ENCODE results near the gene NAT9.
A peak's percentile ranks its signal among the peaks of the same experiment; 100 is the strongest.

The NAT9 gene

GRCh38 chr17:74744714-74745547, 31.2 kb downstream of the NAT9 start:
- DNase-seq (ENCODE audit: low spot score), result peak; percentile 68

GRCh38 chr17:74744349-74744713, 31.8 kb downstream of the NAT9 start:
- DNase-seq (ENCODE audit: low spot score), result no peak

DNA sequence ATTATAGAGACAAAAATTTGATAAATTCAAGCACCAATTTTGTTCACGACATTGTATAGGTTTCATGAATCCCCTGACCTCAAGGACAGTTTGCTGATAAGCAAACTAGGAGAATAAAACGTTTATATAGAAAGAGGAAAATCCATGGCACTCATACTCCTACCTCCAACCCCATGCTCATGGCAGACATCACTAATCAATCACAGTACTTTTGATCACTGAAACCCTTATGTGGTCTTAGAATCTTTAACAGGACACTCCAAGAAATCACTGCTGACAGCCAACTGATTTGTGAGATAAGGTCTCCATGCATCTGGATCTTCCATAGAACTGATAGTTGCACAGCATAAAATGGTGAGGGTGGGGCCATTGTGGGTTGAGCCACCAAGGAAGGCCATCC, 32.4 kb downstream of the NAT9 start:
- no peak for DNase-seq (ENCODE audit: low spot score)

- no peak for DNase-seq (ENCODE audit: low spot score)
Observed at GRCh38 chr17:74742978-74743545, 33.1 kb downstream of the NAT9 start.

- DNase-seq (ENCODE audit: low spot score), result no peak
Observed at GRCh38 chr17:74742153-74742515, 34.0 kb downstream of the NAT9 start.

GRCh38 chr17:74740641-74741387, 35.3 kb downstream of the NAT9 start:
- no peak for DNase-seq (ENCODE audit: low spot score)

DNA sequence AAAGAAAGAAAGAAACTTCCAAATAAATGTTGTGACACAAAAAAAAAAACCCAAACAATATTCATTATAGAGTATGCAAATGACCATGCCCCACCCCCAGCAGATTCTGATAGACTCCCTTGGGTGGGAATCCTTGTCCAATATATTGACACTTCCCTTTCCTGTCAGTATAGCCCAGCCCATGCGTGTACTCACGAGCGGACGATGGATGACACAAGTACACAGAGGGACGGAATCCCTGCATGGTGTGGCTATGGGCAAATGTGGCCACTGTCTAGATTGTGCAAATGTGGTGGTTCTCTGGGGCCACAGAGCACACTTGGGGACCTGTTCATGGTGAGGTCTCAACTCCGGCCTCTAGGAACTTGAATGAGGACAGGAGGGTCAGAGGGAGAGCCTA, 36.0 kb downstream of the NAT9 start:
- DNase-seq (ENCODE audit: low spot score), result no peak

DNA sequence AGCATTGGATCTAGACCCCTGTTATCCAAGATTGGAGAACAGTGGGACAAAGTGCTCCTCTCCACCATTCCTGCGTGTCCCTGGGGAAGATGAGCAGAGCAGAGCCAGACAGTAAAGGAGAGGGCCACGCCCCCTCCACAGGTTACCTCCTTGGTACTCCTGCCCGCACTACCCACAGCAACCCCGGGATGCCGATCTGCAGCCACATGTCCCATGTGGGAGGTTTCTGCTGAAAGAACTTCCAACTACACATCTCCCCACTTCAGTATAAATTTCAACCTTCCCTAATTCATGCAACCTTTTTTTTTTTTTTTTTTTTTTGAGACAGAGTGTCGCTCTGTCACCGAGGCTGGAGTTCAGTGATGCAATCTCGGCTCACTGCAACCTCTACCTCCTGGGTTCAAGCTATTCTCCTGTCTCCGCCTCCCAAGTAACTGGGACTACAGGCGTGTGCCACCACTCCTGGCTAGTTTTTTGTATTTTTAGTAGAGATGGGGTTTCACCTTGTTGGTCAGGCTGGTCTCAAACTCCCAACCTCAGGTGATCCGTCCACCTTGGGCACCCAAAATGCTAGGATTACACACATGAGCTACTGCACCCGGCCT, 36.8 kb downstream of the NAT9 start:
- no peak for DNase-seq (ENCODE audit: low spot score)

- DNase-seq (ENCODE audit: low spot score), result no peak
Observed at GRCh38 chr17:74738051-74738996, 37.8 kb downstream of the NAT9 start.

- no peak for DNase-seq (ENCODE audit: low spot score)
Observed at GRCh38 chr17:74737299-74738050, 38.7 kb downstream of the NAT9 start.

DNA sequence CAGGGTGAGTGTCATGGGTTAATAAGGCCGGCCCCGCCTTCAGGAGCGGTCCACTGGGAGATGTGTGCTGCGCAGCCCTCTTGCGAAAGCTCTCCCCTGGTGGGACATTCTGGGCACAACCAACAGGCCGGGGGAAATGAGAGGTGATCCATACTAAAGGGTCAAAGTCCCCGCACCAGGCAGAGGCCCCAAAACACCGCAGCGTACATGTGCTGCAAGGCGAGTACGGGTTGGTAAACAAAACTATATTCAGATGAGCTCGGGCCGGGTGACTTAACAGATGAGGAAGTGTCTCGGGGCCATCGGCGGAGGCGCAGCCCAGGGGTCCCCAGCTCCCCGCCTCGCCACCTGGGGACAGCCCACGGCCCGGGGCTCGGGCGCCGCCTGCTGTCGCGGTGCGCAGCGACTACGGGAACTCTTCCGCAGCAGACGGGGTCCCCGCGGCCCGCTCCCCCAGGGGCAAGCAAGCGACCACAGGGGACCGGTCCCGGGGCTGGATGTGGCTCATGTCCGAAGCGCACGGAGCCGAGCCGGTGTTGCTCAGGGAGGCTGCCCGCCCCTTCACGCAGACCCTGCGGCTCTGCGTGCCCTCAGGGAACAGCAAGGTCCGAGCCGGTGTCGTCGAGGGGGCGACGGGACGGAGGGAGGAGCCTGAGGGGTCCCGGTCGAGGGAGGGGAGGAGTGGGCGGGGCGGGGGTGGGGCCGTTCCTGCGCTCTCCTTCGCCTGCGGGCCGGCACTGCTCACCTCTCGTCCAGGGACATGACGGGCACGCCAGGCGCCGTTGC, 39.4 kb downstream of the NAT9 start, which contains the start of gene RAB37:
TSS of gene RAB37 (plus strand) at position 744 of the 786 bp plus-strand sequence. CDS start at position 761, 17 bp downstream.
- peak; percentile 70 for DNase-seq (ENCODE audit: low spot score)

DNA sequence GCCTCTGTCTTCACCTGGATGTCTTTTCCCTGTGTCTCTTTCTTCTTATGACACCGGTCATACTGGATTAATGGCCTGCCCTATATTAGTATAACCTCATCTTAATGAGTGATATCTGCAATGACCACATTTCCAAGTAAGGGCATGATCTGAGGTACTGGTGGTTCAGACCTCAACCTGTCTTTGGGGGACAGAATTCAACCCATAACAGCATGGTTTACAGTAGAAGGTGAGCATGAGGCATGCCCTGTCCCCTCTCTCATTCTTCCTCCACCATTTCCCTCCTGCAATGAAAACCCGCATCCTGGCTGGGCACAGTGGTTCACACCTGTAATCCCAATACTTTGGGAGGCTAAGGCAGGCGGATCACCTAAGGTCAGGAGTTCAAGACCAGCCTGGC, 41.9 kb downstream of the NAT9 start:
- no peak for DNase-seq (ENCODE audit: low spot score)

GRCh38 chr17:74733365-74734122, 42.6 kb downstream of the NAT9 start:
- no peak for DNase-seq (ENCODE audit: low spot score)

- DNase-seq (ENCODE audit: low spot score), result no peak
Observed at GRCh38 chr17:74732042-74732867, 43.9 kb downstream of the NAT9 start.

DNA sequence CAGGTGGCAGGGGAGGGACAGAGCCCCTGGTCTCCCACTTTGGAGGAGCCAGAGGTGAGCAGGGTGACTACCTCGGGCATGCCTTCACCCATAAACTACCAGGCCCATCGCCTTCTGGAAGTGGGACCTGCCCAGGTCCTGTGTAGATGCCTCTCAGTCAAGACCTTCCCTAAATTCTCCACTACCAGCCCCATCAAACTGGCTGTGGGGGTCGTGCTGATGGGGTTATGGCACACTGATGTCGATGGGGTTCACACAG, 44.9 kb downstream of the NAT9 start:
- no peak for DNase-seq (ENCODE audit: low spot score)

DNA sequence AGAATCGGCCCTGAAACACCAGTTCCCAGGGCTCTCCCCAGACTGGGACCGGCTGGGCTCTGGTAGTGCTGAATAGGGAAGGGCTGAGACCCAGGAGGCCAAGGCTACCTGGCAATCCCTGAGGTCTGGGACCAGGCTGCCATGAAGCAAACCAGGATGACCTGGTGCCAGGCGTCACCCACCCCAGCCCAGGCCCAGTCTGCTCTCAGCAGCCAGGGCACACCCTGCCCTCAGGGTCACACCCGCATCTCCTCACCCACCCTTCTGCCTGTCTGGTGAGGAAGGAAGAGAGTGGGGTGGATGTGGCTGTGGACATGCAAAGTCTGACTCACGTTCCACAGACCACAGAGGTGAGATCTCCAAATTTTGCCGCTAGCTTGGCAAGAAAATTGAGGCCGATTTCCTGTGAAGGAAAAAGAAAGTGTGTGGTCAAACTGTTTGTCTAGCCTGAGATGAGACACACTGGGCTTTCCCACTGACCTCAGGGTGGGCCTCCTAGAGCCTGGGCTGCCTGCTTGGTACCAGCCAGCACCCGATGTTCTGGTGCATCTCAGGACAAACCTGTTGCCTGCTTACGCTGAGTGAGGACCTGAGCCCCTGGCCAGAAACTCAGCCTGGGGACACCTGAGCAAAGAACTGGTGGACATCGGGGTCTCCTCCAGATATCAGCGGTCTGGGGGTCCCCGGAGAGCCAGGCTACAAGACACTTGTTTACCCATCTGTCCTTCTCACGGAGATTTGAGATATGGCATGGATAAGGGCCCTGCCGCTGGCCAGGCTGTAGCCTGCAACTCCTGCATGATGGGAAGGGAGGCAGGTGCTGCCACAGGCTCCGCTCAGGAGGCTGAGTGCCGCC, 45.4 kb downstream of the NAT9 start:
- DNase-seq (ENCODE audit: low spot score), result no peak

- no peak for DNase-seq (ENCODE audit: low spot score)
Observed at GRCh38 chr17:74729866-74730265, 46.3 kb downstream of the NAT9 start.

DNA sequence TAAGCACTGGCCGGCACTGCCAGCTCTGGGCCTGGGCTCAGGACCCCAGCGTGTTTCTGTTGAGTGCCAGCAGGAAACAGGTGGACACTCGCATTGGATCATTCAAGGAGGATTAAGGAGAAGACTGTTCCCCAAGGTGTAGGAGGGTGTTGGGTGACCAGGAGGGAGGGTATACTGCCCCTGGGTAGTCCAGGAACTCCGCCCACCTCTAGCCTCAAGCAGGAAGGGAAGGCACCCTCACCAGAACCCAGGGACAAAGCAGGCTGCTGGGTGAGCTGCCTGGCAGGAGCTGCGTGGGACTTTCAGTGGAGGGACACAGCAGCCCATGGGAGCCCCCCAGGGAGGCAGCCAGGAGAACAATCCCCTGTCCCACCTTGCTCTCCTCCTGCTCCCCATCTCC, 46.8 kb downstream of the NAT9 start:
- no peak for DNase-seq (ENCODE audit: low spot score)

All from LoVo (cell line).